Tibial nerve (tissue), 4 donors: ENCODE measurements around the gene NBPF26. TPM values are rescaled to one million over a fixed set of nuclear protein-coding genes. Genes with fewer than 3 reads are reported as not detected.
"Not testable (repeated sequence)": the region's sequence is repeated elsewhere in the genome, so short reads cannot be mapped to it uniquely, and the experiment has no call there.

Experiments
- DNase-seq, 2 donors: peaks; one replicate each; pipeline ENCODE4 v3.0.0-alpha.2; 2019; ENCODE audit warnings: low spot score in 2 of 2
- H3K27ac ChIP-seq, 4 donors: fragments of 200-600 bp; sonication (generic) in 3 of 4; one replicate each; pipeline ENCODE4 v1.5.1; 2017 to 2019; ENCODE audit warnings: mild to moderate bottlenecking in 1 of 4
- H3K27me3 ChIP-seq, 2 donors: fragments of 200-600 bp; sonication (generic) in 1 of 2; one replicate each; pipeline versions ENCODE4 v1.5.1 to v1.6.0; 2017 to 2019
- H3K36me3 ChIP-seq, 3 donors: fragments of 200-600 bp; sonication (generic); one replicate each; pipeline ENCODE4 v1.5.1; 2018 to 2019
- H3K4me1 ChIP-seq, 4 donors: fragments of 200-600 bp; sonication (generic) in 3 of 4; one replicate each; pipeline ENCODE4 v1.5.1; 2017 to 2019
- H3K4me3 ChIP-seq, 4 donors: fragments of 200-600 bp; sonication (generic) in 3 of 4; one replicate each; pipeline ENCODE4 v1.5.1; 2017 to 2019; ENCODE audit warnings: mild to moderate bottlenecking in 1 of 4, moderate library complexity in 1 of 4
- H3K9me3 ChIP-seq, 4 donors: fragments of 200-600 bp; sonication (generic) in 3 of 4; one replicate each; pipeline ENCODE4 v1.5.1; 2017 to 2019
- EP300 ChIP-seq, 2 donors: sonication (generic); formaldehyde crosslinking; IDR thresholded peaks; one replicate each; pipeline ENCODE4 v1.6.1; 2017; ENCODE audit warnings: antibody characterized with exemption in 2 of 2, mild to moderate bottlenecking in 1 of 2
- POLR2A ChIP-seq, 2 donors: fragments of 450-650 bp; IDR thresholded peaks; one replicate each; pipeline ENCODE4 v1.6.1; 2017; ENCODE audit warnings: antibody characterized with exemption in 2 of 2, mild to moderate bottlenecking in 2 of 2, moderate library complexity in 2 of 2
- WGBS, 2 donors: methylation state at CpG; one replicate each; pipeline ENCODE4 v1.1.5; 2018; 5-methylcytosine and 5-hydroxymethylcytosine counted together
- small RNA-seq: library from RNA; depleted of rRNA; stranded (forward); fragments of <200 nt; gene quantifications from one replicate; pipeline ENCODE3, GENCODE V24; 2016
- total RNA-seq, 4 donors: library from RNA; depleted of rRNA; stranded (reverse); fragments of >200 nt; gene quantifications; one replicate each; pipeline ENCODE4 v1.1.0, GENCODE V29; 2016
- TF ChIP-seq, protein P1 (sequence below), 5 experiments: fragments of 200-600 bp in 3 of 5; fragments of 450-650 bp in 2 of 5; sonication (generic) in 3 of 5; IDR thresholded peaks; one replicate each; pipeline ENCODE4 v1.5.1; 2016 to 2019; ENCODE audit warnings: antibody characterized with exemption in 5 of 5, mild to moderate bottlenecking in 3 of 5, moderate library complexity in 2 of 5

Gene NBPF26
- total RNA-seq, 4 donors from 2014 or later, result 8.5 to 41.9 (median 19.9) TPM

DNA sequence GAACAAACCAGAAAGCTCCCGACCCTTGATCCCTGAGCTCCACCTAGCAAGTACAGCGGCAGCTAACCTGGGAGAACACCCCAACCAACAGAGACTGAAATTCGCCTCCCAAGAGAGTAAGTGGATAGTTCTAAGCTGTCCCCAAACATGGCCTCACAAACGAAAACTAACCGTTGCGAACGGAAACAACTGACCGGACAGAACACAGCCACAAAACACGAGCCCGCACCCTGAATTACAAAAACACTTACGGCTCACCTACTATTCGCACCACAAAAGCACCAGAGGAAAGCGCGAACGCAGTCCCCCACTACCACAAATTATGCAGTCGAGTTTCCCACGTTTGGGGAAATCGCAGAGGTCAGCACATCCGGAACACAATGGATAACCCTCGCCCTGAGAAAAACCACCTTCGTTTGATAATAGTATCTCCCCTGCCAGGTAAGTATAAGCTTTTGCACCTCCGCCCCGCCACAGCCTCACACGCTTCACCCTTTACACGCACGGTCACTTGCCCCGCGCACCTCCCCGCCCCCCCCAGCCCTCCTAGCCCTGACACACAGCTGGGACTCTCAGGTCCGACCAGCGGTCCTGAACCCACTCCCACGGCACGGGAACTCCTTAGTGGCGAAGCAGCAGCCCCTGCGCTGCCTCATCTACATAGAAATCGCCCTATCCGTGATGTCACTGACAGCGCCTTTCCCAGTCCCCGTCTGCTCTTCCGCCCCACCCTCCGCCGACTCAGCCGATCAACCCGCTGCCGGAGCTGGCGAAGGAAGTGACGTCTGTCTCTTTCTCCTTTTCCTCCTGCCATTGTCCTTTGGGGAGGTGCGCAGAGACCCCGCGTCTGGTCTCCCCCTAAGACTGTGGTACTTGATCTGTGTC is 127.0 kb downstream of the NBPF26 start:
- H3K36me3 ChIP-seq, H3K9me3 ChIP-seq, H3K4me1 ChIP-seq, H3K27me3 ChIP-seq: not testable (repeated sequence)
- TF ChIP-seq EP300 (IDR thresholded peaks at IDR 0.05) (peak in 1 of 2 donors; percentile 85), POLR2A (IDR thresholded peaks at IDR 0.05) (peak in 1 of 2 donors; percentile 74)
- TF ChIP-seq, protein P1, sequence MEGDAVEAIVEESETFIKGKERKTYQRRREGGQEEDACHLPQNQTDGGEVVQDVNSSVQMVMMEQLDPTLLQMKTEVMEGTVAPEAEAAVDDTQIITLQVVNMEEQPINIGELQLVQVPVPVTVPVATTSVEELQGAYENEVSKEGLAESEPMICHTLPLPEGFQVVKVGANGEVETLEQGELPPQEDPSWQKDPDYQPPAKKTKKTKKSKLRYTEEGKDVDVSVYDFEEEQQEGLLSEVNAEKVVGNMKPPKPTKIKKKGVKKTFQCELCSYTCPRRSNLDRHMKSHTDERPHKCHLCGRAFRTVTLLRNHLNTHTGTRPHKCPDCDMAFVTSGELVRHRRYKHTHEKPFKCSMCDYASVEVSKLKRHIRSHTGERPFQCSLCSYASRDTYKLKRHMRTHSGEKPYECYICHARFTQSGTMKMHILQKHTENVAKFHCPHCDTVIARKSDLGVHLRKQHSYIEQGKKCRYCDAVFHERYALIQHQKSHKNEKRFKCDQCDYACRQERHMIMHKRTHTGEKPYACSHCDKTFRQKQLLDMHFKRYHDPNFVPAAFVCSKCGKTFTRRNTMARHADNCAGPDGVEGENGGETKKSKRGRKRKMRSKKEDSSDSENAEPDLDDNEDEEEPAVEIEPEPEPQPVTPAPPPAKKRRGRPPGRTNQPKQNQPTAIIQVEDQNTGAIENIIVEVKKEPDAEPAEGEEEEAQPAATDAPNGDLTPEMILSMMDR (IDR thresholded peaks at IDR 0.05), result peak in 1 of 5 experiments; percentile 8
- peak in 1 of 2 donors; percentile 38 for DNase-seq
- peak overlapping the region in 2 of 4 donors; percentile 29 to 52 for H3K4me3 ChIP-seq
- WGBS, 2 donors, result no CpG with 5 or more reads among the region's 50 CpGs
- H3K27ac ChIP-seq, result peak overlapping the region in 2 of 4 donors; percentile 78 to 83

DNA sequence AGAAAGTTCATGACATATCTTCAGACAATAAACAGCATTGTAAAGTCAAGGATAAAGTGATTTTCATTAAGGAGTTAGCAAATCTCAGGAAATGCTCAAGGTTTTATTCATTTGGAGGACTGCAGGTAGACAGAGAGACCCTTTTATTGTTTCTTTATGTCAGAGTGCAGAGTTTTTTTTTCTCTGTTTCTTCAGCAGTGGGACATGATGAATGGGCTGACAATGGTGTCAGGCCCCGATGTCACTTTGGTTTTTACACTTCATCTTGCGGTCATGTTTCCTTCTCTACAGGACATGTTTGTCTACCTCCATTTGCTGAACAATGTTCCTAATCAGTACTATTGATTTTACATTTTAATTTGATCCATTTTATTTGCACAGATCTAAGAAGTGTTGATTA is 134.4 kb downstream of the NBPF26 start:
- H3K4me1 ChIP-seq, H3K27ac ChIP-seq, H3K4me3 ChIP-seq, H3K36me3 ChIP-seq, H3K9me3 ChIP-seq, H3K27me3 ChIP-seq, DNase-seq: not testable (repeated sequence)
- no CpG with 5 or more reads among the region's 2 CpGs for WGBS, 2 donors

DNA sequence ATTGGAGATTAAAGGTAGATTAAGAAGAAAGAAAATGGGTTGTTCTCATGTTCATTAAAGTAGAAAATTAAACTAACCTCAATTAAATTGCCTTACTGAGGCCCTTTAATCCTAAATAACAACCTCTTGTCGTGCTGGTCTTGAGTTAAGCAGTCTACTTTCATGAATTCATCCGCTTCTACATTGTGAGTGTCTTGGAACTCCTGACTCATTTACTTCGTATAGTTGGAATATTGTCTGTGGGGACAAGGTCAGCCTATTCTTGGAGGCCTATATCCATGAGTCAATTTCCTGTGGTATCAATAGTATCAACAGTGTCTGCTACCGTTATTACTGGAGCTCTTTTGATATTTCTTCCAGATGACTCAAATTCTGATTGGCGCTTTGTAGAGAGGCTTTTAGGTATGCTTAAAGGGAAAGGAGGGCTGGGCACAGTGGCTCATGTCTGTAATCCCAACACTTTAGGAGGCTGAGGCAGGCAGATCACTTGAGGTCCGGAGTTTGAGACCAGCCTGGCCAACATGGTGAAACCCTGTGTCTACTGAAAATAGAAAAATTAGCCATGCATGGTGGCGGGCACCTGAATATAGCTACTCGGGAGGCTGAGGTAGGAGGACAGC is 136.0 kb downstream of the NBPF26 start:
- H3K27me3 ChIP-seq, H3K4me1 ChIP-seq, DNase-seq, H3K9me3 ChIP-seq, H3K27ac ChIP-seq, H3K36me3 ChIP-seq, H3K4me3 ChIP-seq: not testable (repeated sequence)
- WGBS, 2 donors, result no CpG with 5 or more reads among the region's 8 CpGs

DNA sequence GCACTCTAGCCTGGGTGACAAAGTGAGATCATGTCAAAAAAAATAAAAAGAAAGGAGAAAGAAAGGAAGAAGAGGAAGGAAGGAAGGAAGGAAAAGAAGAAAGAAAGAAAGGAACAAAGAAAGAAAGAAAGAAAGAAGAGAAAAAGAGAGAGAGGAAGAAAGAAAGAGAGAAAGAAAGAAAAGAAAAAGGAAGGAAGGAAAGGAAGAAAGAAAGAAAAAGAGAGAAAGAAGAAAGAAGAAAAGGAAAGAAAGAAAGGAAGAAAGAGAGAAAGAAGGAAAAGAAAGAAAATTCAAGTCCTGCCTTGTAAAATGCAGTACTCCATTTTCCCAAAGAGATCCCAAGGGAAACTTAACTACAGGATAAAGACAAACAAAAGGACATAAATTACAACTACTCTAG is 154.5 kb downstream of the NBPF26 start:
- not testable (repeated sequence) for H3K4me3 ChIP-seq, DNase-seq, H3K9me3 ChIP-seq, H3K27ac ChIP-seq, H3K36me3 ChIP-seq, H3K4me1 ChIP-seq, H3K27me3 ChIP-seq

DNA sequence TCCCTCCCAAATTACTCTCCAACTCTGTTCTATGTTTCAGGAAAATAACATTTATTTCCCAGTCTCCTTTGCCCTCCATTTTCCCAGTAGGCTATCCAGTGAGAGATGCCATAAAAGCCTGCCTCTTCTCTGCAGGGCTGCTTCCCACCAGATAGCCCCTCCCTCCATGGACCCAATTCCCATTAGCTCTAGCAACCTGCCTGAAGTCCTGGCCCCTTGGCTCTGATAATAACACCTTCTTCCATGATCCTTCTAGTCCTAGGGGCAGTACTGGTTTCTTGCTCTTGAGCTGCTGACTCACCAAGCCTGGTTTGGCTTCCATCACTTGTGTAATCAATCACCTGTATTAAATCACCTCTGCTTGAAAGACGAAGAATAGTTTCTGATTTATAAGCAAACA is 156.3 kb downstream of the NBPF26 start:
- H3K27ac ChIP-seq, DNase-seq, H3K4me1 ChIP-seq, H3K4me3 ChIP-seq, H3K27me3 ChIP-seq, H3K36me3 ChIP-seq, H3K9me3 ChIP-seq: not testable (repeated sequence)
- no CpG with 5 or more reads among the region's 1 CpG for WGBS, 2 donors

DNA sequence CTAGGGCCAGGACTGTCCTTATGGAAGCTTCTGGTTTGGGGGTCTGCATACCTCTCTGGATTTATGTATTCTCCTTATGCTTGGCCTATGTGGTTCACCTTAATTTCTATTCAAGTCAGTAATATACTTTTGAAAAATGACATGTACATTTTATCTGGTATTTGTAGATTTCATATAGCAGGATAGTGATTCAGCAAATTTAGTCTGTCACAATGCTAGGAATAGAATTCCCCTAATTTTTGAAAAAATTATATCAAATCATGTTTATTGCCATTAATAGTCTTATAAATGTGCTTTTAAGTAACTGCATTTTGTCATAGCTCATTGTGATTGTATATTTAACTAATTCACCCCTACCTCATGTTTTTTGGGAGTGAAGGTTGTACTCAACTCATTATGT is 158.2 kb downstream of the NBPF26 start:
- H3K9me3 ChIP-seq, DNase-seq, H3K27ac ChIP-seq: not testable (repeated sequence)

More for the DNA sequence above, 158.2 kb downstream of the NBPF26 start:
- not testable (repeated sequence) for H3K36me3 ChIP-seq, H3K4me1 ChIP-seq, H3K27me3 ChIP-seq, H3K4me3 ChIP-seq

Small RNA genes lying within 50 kb of the gene (small RNA-seq; reads per million reads assigned to genes)
- 0.75 reads per million for gene RNVU1-19

Other genes starting within 250 kb of the NBPF26 start
- gene PPIAL4A, start 165.8 kb downstream of the NBPF26 start, total RNA-seq, result not detected